Omental fat pad (tissue), 4 donors: ENCODE data around the gene SNX9. TPM values are rescaled to one million over a fixed set of nuclear protein-coding genes. Genes with fewer than 3 reads are reported as not detected.

Experiments used
- ATAC-seq: fragments of 150-250 bp; one replicate; pipeline ENCODE4 v1.9.1; 2016; ENCODE audit warnings: mild to moderate bottlenecking, moderate library complexity; ENCODE audit not compliant: low FRiP score
- DNase-seq: peaks from one replicate; pipeline ENCODE4 v3.0.0-alpha.2; 2019; ENCODE audit warnings: low spot score
- total RNA-seq, 4 donors: library from RNA; depleted of rRNA; stranded (reverse); fragments of >200 nt; gene quantifications; one replicate each; pipeline ENCODE4 v1.1.0, GENCODE V29; 2016
- TF ChIP-seq, protein P1 (sequence below), 3 donors: fragments of 450-650 bp; IDR thresholded peaks; one replicate each; pipeline ENCODE4 v1.5.1; 2016 to 2017; ENCODE audit warnings: antibody characterized with exemption in 3 of 3, mild to moderate bottlenecking in 3 of 3, moderate library complexity in 2 of 3

Gene SNX9
- total RNA-seq, 4 donors from 2014 or later = 61.8 to 89.6 (median 76.3) TPM

DNA sequence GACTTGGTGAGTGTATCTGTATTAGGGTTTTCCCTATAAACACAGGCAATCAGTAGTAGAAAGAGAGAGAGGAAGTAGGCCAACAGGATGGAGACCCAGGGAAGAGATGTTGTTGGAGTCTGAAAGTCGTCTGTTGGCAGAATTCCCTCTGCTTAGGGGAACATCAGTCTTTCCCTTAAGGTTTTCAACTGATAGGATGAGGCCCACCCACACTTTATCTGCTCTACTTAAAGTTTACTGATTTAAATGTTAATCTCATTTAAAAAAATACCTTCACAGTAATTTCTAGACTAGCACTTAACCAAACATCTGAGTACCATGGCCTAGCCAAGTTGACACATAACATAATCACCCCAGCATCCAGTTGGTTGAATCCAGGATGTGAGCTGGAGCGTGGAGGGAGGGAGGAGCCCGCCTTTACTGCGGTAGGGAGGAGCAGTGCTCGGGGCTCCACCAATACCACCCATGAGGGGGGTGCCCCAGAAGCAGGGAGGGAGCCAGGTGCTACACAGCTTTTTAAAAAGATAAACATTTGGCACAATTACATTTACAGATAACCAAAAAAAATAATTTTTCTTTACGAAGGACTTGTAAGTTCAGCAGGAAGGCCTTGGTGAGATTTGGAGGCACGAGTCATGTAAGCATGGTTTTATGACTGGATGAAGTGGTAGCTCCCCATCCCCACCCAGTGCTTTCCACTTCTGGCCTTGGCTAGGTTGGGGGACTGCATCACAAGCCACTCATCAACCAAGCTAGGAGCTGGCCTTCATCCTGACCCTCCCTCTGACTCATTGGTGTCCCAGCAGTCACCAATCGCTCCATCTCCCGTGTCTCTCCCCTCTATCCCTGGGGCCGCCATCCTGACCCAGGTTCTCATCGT is 18.4 kb upstream of the SNX9 start:
- DNase-seq (no peak), ATAC-seq (no peak)

DNA sequence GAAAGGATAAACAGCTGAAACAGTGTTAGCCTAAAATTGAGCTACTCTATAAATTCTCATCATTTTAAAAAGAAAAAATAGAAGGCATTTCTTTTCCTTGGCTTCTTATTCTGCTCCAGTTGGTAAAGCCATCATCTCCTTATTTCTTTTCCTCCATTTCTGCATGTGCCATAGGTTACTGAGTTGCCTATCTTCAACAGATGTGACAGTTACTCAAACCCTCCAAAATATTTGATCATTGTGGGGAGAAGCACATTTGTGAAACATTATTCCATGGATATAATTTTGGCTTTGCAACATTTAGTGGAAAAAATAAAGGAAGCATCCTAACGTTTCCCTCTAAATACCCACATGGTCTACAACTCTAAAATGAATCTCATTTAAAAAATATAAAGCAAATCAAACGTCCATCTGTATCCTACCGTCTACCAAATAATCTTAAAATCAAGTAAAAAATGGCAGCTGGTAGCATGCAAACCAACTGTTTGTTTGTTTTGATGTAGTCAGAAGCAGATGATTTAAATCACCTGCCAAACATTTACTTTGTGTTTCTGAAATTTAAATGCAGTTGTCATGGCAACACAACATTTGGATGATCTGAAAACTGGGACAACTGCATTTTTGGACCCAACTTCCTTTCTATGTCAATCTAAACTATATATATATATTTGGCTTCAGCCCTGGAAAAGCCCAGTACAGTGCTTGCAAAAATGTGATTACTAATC is 16.8 kb upstream of the SNX9 start:
- ATAC-seq = no peak
- DNase-seq = no peak
- TF ChIP-seq, protein P1, sequence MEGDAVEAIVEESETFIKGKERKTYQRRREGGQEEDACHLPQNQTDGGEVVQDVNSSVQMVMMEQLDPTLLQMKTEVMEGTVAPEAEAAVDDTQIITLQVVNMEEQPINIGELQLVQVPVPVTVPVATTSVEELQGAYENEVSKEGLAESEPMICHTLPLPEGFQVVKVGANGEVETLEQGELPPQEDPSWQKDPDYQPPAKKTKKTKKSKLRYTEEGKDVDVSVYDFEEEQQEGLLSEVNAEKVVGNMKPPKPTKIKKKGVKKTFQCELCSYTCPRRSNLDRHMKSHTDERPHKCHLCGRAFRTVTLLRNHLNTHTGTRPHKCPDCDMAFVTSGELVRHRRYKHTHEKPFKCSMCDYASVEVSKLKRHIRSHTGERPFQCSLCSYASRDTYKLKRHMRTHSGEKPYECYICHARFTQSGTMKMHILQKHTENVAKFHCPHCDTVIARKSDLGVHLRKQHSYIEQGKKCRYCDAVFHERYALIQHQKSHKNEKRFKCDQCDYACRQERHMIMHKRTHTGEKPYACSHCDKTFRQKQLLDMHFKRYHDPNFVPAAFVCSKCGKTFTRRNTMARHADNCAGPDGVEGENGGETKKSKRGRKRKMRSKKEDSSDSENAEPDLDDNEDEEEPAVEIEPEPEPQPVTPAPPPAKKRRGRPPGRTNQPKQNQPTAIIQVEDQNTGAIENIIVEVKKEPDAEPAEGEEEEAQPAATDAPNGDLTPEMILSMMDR (IDR thresholded peaks at IDR 0.05) = no peak

More for the DNA sequence above, 18.4 kb upstream of the SNX9 start:
- TF ChIP-seq, protein P1 (IDR thresholded peaks at IDR 0.05) = no peak

DNA sequence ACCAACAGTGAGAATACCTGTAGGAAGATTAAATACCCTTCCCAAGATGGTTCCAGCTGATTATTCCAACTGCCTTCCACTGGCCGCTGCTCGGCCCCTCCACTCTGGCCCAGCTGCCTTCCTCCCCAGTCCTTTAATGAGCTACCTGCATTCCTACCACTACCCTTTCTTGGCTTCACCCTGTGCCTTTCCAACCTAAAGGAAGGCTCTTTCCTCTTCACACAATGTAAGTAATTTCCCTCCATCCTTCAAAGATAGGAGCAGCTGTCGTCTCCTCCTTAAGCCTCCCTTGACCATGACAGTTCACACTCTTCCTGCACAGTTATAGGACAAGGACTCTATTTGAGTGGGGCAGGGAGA is 16.2 kb upstream of the SNX9 start:
- no peak for ATAC-seq
- DNase-seq = no peak
- TF ChIP-seq, protein P1 (IDR thresholded peaks at IDR 0.05) = no peak

DNA sequence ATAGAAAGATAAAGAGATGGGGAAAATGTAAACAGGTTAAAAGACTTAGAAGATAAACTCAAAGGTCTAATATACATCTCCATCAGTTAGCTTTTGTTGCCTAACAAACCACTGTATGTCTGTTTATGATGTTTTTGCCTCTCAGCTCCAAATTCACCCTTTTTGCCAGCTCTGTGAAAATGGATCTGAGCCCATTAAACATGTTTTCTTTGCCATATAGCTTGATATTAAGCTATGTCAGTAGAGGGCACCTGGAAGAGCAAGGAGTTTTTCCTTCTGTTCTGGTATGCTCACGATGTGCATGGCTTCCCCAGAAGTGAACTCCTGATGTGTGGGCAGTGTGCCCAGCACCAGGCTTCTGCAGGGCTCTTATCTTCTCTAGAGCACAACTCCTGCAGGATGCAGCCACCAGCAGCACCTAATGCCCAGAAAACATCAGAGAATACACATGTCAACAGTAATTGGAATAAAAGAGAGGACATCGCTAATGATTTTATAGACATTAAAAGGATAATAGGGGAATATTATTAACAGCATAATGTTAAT is 14.6 kb upstream of the SNX9 start:
- TF ChIP-seq, protein P1 (IDR thresholded peaks at IDR 0.05) = no peak
- DNase-seq (no peak), ATAC-seq (no peak)

DNA sequence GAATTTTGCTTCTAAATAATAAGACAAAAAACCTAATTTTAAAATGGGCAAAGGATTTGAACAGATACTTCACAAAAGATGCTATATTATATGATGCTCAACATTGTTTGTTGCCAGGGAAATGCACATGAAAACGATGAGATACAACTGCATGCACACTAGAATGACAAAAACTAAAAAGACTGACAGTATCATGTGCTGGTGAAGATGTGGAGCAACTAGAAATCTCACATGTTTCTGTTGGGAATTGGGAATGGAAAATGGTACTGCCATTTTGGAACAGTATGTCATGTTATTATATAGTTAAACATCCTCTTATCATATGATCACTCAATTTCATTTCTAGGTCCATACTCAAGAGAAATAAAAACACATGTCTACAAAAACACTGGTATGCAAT is 13.4 kb upstream of the SNX9 start:
- ATAC-seq (no peak), DNase-seq (no peak)

DNA sequence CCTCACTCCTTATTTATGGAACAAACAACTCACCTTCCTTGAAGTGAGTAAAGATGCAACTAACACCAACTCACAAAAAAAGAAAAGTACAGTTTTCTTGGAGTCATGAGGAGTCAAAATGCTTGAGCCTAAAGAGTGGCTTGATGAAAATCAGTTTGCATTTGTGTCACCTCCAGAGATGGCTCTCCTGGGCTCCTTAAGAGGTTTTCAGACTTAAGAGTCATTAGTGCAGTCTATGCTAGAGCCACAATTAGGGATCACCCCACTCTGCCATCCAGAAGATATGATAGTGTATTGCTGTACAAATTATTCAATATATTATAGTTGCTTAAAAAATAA is 11.9 kb upstream of the SNX9 start:
- TF ChIP-seq, protein P1 (IDR thresholded peaks at IDR 0.05) = no peak
- no peak for ATAC-seq

More for the DNA sequence above, 13.4 kb upstream of the SNX9 start:
- TF ChIP-seq, protein P1 (IDR thresholded peaks at IDR 0.05) = no peak

More for the DNA sequence above, 11.9 kb upstream of the SNX9 start:
- no peak for DNase-seq
